ENCODE results near the gene GAB2.

Gene GAB2

DNA sequence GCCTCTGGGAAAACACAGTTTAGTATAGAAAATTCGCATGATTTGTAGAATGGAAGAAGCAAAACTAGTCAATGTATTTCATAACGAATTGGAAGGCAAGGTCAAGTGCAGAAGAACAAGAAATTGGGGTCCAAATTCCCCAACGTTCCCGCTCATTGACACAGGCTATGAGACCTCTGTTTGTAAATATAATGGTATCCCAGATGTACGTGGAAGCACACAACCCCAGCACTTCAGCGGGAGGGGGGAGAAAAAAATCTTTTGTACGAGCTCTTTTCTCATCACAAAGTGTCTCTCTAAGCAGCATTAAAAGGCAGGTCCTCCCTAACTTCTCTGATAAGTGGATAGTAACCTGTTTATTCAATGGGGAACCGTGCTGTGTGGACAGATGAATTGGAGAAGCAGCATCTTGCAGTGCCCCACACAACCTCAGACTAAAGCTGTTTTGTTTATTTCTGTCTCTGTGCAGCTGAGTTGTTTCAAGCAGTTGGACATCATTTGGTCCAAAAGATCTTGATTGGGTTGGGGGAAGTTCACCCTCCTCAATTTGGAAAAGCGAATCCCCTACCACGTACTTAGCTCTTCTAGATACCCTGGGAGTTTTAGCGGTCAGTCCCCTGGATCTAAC is 1.1 kb upstream of the GAB2 start:
- H3K36me3 Mint-ChIP-seq = peaks cover 7% of the 10 kb centered on the region

DNA sequence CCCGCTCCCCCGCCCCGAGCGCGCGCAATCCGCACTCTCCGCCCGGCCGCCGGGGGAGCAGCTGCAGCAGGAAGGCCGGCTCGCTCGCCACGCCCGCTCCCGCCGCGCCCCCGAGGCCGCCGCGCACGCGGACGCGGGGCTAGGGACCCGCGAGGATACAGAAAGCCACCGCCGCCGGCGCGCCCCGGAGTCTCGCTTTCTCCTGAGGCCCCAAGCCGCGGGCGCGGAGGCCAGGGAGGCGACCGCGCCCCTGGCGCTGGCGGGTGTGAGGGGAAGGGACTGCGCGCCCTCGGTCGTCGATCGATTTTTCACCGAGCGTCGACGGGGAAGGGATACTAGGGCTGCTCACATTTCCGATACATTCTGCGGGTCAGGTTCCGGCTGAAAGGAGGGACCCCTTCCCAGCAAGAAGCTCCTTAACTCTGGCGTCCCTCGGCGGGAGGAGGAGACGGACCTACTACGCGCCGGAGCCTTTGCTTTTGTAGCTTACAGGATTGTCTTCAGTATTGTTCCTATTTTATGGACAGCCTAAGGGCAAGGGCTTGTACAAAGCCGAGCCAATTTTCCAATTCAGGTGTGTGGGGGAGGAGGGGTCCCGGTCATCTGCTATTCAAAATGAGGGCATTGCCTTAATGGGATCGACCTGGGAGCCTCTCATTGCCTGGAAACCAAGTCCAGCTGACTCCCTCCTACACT is 416 bp upstream of the GAB2 start:
- Mint-ChIP-seq H3K27ac (no peak overlapping the region), H3K9me3 (no peaks in the 10 kb centered on the region)

More for the DNA sequence above, 1.1 kb upstream of the GAB2 start:
- Mint-ChIP-seq H3K4me1 (peaks cover 31% of the 10 kb centered on the region), H3K27ac (no peak overlapping the region), H3K9me3 (no peaks in the 10 kb centered on the region), H3K4me3 (peak overlapping the region; percentile 66)
- DNase-seq (ENCODE audit: low spot score in 2 of 2) (no peak), ATAC-seq (no peak)

DNA sequence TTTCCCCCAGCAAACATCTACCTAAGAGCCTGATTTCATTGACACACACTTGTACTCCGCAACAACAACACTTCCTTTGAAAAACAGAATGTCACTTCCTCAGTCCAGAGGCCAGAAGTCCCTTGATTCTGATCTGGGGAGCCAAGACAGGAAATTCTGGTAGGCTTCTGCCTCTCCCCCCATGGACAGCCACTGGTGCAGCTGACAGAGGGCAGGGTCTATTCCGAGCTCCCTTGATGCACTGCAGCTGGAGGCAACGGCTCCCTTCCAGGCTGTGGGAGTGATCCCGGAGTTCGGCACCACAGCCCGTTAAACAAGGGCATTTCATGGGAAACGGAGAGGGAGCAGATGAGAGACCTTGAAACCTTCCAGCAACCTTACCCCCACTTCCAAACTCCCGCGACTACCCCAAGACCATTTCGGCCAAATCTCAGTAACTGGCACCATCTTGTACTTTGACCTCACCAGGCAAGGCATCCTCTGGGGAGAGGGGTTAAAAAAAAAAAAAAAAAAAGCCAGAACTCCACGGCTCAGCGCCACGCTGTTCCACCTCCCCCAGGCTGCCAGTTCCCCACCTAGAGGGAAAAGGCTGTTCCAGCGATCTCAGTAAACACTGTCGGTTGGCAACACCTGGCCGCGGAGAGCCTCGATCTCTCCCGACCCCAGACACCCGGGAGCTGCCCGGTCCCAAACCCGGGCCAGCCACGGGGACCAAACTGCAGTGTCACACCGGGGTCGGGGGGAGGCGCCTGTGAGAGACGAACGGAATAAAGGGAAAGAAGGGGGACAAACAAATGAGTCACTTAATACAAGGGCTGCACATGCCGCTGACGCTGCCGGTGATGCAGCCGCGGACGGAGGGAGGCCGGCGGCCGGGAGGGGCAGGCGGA is 1.1 kb downstream of the GAB2 start:
- ATAC-seq = peak; percentile 79
- Mint-ChIP-seq H3K27ac (peak overlapping the region; percentile 73), H3K36me3 (peaks cover 7% of the 10 kb centered on the region), H3K9me3 (no peaks in the 10 kb centered on the region), H3K4me1 (peaks cover 31% of the 10 kb centered on the region), H3K4me3 (peak overlapping the region; percentile 86)
- DNase-seq (ENCODE audit: low spot score in 2 of 2) = peak; percentile 72 to 87

More for the DNA sequence above, 416 bp upstream of the GAB2 start:
- Mint-ChIP-seq H3K4me3 (peak overlapping the region; percentile 66), H3K36me3 (peaks cover 7% of the 10 kb centered on the region), H3K4me1 (peaks cover 31% of the 10 kb centered on the region)
- peak; percentile 63 to 79 for DNase-seq (ENCODE audit: low spot score in 2 of 2)
- peak; percentile 85 for ATAC-seq

- Mint-ChIP-seq H3K9me3 (no peaks in the 10 kb centered on the region), H3K27ac (no peak overlapping the region), H3K36me3 (peaks cover 7% of the 10 kb centered on the region), H3K4me3 (no peak overlapping the region), H3K4me1 (peaks cover 22% of the 10 kb centered on the region)
- DNase-seq (ENCODE audit: low spot score in 2 of 2) = no peak
- no peak for ATAC-seq
Observed at GRCh38 chr11:78415338-78415737, 2.3 kb downstream of the GAB2 start.

DNA sequence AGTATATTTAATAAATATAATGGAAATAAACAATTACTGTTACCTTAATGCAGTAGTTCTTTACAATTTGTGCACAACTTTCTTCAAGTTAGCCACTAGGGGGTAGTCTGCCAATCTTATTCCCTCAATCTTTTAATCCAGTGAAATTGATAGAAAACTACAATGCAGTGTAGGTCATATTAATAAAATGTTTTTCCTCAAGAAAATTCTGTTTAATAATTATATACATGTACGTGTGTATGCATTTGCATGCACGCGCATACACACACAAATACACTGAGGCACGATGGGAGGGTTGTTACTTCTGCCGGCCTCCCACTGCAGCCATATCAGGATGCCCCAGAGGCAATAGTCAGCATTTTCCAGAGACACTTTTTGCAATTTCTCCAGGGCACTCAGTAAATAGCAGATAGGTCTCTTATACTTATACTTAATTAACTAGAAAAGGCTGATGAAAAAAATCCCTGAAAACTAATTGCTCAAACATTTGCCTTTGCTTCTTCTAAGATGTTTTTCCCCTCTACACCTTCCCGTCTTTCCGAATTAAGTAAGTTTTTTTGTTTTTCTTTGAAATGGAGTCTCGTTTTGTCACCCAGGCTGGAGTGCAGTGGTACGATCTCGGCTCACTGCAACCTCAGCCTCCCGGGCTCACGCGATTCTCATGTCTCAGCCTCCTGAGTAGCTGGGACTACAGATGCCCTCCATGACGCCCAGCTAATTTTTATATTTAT is 3.1 kb downstream of the GAB2 start:
- DNase-seq (ENCODE audit: low spot score in 2 of 2) = no peak

GRCh38 chr11:78408619-78409018 is 9.0 kb downstream of the GAB2 start:
- H3K9me3 Mint-ChIP-seq = peaks cover 6% of the 10 kb centered on the region
- H3K4me3 Mint-ChIP-seq = no peak overlapping the region
- H3K4me1 Mint-ChIP-seq = no peaks in the 10 kb centered on the region
- DNase-seq (ENCODE audit: low spot score in 2 of 2) = no peak
- no peaks in the 10 kb centered on the region for H3K36me3 Mint-ChIP-seq
- no peak for ATAC-seq
- H3K27ac Mint-ChIP-seq = no peak overlapping the region

More for the DNA sequence above, 3.1 kb downstream of the GAB2 start:
- Mint-ChIP-seq H3K4me3 (no peak overlapping the region), H3K4me1 (peaks cover 19% of the 10 kb centered on the region), H3K36me3 (peaks cover 7% of the 10 kb centered on the region), H3K9me3 (peaks cover 3% of the 10 kb centered on the region), H3K27ac (no peak overlapping the region)
- no peak for ATAC-seq

- no peak for ATAC-seq
- H3K36me3 Mint-ChIP-seq = no peaks in the 10 kb centered on the region
- H3K4me3 Mint-ChIP-seq = no peak overlapping the region
- H3K9me3 Mint-ChIP-seq = peaks cover 6% of the 10 kb centered on the region
- H3K4me1 Mint-ChIP-seq = no peaks in the 10 kb centered on the region
- DNase-seq (ENCODE audit: low spot score in 2 of 2) = no peak
- H3K27ac Mint-ChIP-seq = no peak overlapping the region
Observed at GRCh38 chr11:78406568-78407196, 10.9 kb downstream of the GAB2 start.

GRCh38 chr11:78405805-78406204 is 11.8 kb downstream of the GAB2 start:
- H3K4me3 Mint-ChIP-seq = no peak overlapping the region
- H3K9me3 Mint-ChIP-seq = peaks cover 6% of the 10 kb centered on the region
- DNase-seq (ENCODE audit: low spot score in 2 of 2) = no peak
- no peak overlapping the region for H3K27ac Mint-ChIP-seq
- H3K4me1 Mint-ChIP-seq = no peaks in the 10 kb centered on the region
- no peak for ATAC-seq
- H3K36me3 Mint-ChIP-seq = no peaks in the 10 kb centered on the region

GRCh38 chr11:78403781-78404180 is 13.8 kb downstream of the GAB2 start:
- DNase-seq (ENCODE audit: low spot score in 2 of 2) (no peak), ATAC-seq (no peak)
- Mint-ChIP-seq H3K36me3 (no peaks in the 10 kb centered on the region), H3K9me3 (peaks cover 3% of the 10 kb centered on the region), H3K27ac (no peak overlapping the region), H3K4me1 (no peaks in the 10 kb centered on the region), H3K4me3 (no peak overlapping the region)

GRCh38 chr11:78402847-78403246 is 14.8 kb downstream of the GAB2 start:
- H3K27ac Mint-ChIP-seq = no peak overlapping the region

DNA sequence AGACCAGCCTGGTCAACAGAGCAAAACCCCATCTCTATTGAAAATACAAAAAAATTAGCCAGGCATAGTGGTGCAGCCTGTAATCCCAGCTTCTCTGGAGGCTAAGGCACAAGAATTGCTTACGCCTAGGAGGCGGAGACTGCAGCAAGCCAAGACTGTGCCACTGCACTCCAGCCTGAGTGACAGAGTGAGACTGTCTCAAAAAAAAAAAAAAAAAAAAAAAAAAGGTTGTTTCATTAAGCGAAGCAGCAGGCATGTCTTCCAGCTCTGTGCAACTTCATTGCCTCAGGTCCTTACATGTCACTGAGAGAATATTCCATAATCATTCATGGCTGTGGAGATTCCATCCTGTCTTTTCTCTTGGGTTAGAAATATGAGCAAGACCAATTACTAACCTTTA is 16.9 kb downstream of the GAB2 start:
- Mint-ChIP-seq H3K4me3 (no peak overlapping the region), H3K36me3 (no peaks in the 10 kb centered on the region), H3K9me3 (no peaks in the 10 kb centered on the region), H3K27ac (no peak overlapping the region), H3K4me1 (peaks cover 6% of the 10 kb centered on the region)
- ATAC-seq = no peak
- DNase-seq (ENCODE audit: low spot score in 2 of 2) = no peak

More at GRCh38 chr11:78402847-78403246, 14.8 kb downstream of the GAB2 start:
- Mint-ChIP-seq H3K9me3 (no peaks in the 10 kb centered on the region), H3K4me1 (no peaks in the 10 kb centered on the region), H3K4me3 (no peak overlapping the region), H3K36me3 (no peaks in the 10 kb centered on the region)
- ATAC-seq (no peak), DNase-seq (ENCODE audit: low spot score in 2 of 2) (no peak)

DNA sequence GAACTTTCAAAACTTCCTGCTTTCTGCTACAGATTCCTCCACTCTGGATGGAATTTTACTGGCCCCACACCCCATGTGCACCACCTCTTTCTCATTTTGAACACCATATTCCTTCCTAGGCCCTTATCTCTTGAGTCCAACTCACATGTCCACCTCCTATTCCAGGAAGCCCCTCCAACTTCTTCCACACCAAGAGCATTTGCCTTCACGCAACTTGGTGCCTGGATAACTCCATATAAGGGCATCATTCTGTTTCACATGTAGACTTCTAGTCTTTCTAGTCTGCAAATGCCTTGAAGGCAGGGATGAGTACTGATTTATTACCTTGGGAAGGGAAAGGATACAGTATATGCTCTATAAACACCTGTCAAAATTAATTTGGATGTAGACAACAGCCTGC is 17.5 kb downstream of the GAB2 start:
- H3K27ac Mint-ChIP-seq = no peak overlapping the region
- no peak for DNase-seq (ENCODE audit: low spot score in 2 of 2)
- no peak for ATAC-seq

DNA sequence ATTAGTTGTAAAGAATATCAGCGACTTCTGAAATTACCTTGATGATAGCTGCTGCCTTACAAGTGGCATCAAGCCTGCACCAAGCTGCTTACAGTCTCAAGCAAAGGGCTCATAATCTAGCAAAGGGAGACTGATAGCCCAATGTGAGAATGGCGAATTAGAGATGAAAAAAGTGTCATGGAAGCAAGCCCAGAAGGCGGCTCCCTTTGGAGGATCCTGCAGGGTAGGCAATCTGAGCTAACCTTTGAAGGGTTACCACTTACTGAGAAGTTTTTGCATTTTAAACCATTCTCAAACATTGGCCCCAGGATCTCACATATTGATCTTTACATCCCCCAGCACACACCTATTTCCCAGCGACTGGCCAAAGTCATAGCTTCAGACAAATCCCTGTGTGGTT is 18.5 kb downstream of the GAB2 start:
- ATAC-seq (no peak), DNase-seq (ENCODE audit: low spot score in 2 of 2) (no peak)
- Mint-ChIP-seq H3K9me3 (no peaks in the 10 kb centered on the region), H3K27ac (no peak overlapping the region), H3K36me3 (no peaks in the 10 kb centered on the region), H3K4me3 (no peak overlapping the region), H3K4me1 (peaks cover 6% of the 10 kb centered on the region)

More for the DNA sequence above, 17.5 kb downstream of the GAB2 start:
- Mint-ChIP-seq H3K4me1 (peaks cover 6% of the 10 kb centered on the region), H3K36me3 (no peaks in the 10 kb centered on the region), H3K4me3 (no peak overlapping the region), H3K9me3 (no peaks in the 10 kb centered on the region)

DNA sequence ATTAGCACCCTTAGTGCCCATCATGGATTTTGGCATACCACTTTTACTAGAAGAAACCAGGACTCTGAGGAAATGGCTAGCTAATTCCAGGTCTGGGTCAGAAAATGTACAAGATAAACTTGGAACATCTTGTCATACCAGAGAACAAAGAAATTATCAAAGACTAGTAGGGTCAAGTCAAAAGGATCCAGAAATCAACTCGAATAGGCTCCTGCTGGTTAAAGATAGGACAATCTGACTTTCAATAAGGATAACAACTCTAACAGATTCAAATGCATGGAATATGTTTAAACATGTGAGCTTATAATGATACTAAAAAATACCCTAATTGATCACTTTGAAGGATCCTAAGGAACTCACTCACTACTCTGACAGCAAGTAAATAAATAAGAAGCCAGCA is 18.9 kb downstream of the GAB2 start:
- DNase-seq (ENCODE audit: low spot score in 2 of 2) = no peak
- H3K9me3 Mint-ChIP-seq = no peaks in the 10 kb centered on the region
- H3K4me3 Mint-ChIP-seq = no peak overlapping the region
- ATAC-seq = no peak
- no peaks in the 10 kb centered on the region for H3K36me3 Mint-ChIP-seq
- H3K4me1 Mint-ChIP-seq = peaks cover 6% of the 10 kb centered on the region
- H3K27ac Mint-ChIP-seq = no peak overlapping the region
